GM19043 (cell line): Measurements from ENCODE around the gene ABCB9.

ENCODE experiments used
- ATAC-seq: cut with Tn5 transposase; IDR thresholded peaks from one replicate; pipeline ENCODE4 v1.9.1; 2021; ENCODE audit warnings: low read depth; ENCODE audit not compliant: unreplicated experiment

ABCB9 gene

GRCh38 chr12:122884091-122884826 lies 82.0 kb downstream of the ABCB9 start:
- no peak for ATAC-seq

- no peak for ATAC-seq
These were observed 83.2 kb downstream of the ABCB9 start for GRCh38 chr12:122882908-122883558.

GRCh38 chr12:122880668-122881067 lies 85.6 kb downstream of the ABCB9 start:
- no peak for ATAC-seq

GRCh38 chr12:122880155-122880667 lies 86.1 kb downstream of the ABCB9 start:
- ATAC-seq: no peak
